ENCODE data around the gene DIP2C.

- TF ChIP-seq CTCF (IDR thresholded peaks at IDR 0.05) (no peak), POLR2AphosphoS5 (IDR thresholded peaks at IDR 0.05) (no peak)
Measured at GRCh38 chr10:561721-562120, 127.7 kb downstream of the DIP2C start.
